DMS153 treated with DMSO at 0.1 percent for 48 hours (cell line): ENCODE results near the gene MESD.
"Not testable (repeated sequence)": the region's sequence is repeated elsewhere in the genome, so short reads cannot be mapped to it uniquely, and the experiment has no call there.

Source experiments
- DNase-seq: peaks from one replicate; lab custom pipeline; 2025; ENCODE audit not compliant: unreplicated experiment; lab: John Stamatoyannopoulos, UW

The MESD gene

DNA sequence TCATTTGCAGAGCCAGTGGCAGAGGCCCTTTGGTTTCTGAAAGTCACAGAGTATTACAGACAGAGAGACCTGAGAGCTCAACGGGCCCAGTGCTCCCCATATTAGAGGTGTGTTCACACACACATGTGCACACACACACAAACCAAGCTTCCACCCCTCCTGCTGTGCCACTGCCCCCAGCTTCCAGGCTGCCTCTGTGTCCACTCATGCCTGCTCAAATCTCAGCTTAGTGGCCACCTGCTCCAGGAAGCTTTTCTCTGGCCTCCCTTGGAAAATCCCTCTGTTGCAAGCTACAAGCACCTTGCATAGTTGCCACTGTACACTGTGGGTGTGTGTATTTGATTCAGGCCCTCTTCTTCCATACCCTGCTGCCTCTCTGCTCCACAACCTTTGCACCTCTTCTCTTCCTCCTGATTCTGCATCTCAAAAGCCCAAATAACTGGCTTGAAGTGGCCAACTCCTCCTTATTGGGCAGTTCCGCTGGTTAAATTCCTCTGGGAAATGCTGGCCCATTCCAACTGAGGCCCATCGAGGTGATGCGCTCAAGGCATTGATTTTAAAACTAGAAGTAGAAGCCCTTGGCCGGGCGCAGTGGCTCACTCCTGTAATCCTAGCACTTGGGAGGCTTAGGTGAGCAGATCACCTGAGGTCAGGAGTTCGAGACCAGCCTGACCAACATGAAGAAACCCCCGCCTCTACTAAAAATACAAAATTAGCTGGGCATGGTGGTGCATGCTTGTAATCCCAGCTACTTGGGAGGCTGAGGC is 23.0 kb downstream of the MESD start:
- no peak for DNase-seq

DNA sequence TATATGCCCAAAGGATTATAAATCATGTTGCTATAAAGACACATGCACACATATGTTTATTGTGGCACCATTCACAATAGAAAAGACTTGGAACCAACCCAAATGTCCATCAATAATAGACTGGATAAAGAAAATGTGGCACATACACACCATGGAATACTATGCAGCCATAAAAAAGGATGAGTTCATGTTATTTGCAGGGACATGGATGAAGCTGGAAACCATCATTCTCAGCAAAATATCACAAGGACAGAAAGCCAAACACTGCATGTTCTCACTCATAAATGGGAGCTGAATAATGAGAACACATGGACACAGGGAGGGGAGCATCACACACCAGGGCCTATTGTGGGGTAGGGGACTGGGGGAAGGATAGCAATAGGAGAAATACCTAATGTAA is 24.2 kb downstream of the MESD start:
- not testable (repeated sequence) for DNase-seq

DNA sequence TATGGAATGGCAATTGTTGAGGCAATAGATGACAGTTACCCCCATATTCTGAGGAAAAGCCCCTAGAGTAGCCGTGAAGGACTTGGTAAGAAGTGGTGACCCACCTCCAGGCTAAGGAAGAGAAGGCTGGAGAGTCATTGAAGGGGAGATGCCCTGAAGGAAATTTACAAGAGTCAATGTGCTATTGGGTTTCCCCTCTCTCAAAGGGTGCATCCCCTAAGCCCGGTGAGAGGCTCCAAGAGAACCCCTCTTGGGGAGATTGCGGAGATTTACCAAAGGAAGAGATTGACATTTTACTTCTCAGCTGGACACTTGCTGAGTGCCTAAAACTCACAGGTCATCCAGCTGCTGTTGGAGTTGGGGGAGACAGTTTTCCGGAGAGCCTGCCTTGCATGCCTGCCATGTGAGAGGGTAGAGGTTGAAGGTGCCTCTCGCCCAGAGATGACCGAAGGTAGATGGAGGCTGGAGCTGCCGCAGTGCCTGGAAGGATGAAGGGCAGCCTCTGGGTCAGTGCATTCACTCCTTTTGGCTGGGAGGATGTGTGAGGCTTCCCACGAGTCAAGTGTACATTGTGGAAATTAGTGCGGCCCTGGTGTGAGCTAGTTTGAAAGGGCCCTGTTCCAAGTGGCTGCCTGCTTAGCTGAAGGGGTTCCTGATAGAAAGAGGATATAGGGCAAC is 30.7 kb downstream of the MESD start:
- no peak for DNase-seq

DNA sequence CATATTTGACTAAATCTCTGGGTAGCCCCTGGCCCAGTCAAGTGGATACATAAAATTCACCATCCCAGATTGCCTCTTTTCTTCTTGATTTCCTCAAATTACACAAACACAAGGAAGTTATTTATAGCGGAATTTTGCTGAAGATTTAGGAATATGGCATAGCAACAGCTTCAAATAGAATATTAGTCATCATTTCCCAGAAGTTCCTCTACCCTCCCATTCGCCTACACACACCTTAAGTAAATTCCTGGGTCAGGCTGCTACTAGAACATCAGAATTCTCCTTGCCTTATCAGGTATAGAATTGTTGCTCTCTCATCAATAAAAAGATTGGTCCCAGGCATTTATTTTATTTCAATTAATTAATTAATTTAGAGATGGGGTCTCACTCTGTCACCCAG is 31.6 kb downstream of the MESD start:
- no peak for DNase-seq

DNA sequence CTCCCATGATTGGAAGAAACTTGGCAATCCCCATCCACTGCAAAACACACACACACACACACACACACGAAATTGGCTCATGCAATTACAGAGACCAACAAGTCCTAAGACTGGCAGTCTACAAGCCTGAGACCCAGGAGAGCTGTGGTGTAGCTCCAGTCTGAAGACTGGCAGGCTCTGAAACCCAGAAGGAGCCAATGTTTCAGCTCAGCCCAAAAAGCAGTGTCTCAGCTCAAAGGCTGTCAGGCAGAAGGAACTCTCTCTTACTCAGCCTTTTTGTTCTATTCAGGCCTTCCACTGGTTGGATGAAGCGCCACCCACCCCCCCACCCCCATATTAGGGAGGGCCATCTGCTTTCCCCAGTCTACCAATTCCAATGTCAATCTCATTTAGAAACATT is 32.1 kb downstream of the MESD start:
- no peak for DNase-seq

DNA sequence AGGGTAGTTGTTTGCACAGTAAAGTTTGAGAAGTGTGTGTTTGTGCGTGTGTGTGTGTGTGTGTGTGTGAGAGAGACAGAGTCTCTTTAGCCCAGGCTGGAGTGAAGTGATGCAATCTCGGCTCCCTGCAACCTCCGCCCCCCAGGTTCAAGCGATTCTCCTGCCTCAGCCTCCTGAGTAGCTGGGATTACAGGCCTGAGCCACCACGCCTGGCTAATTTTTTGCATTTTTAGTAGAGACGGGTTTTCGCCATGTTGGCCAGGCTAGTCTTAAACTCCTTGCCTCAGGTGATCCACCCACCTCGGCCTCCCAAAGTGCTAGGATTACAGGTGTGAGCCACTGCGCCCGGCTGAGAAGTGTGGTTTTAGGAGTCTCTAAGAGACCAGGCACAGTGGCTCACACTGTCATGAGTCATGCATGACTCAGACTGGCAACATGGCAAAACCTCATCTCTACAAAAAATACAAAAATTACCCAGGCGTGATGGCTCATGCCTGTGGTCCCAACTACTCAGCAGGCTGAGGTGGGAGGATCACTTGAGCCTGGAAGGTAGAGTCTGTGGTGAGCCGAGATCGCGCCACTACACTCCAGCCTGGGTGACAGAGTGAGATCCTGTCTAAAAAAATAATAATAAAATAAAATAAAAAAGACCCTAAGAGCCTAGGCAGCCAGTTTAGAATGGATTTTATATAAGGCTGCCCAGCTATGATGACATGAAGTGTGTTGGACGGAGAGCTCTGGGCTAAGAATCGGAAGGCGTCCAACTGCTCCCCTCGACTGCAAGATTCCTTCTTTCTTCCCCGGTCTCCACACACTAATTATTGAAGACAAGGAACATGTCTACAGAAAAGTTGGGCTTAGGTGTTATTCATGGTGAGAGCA is 33.8 kb downstream of the MESD start:
- not testable (repeated sequence) for DNase-seq

DNA sequence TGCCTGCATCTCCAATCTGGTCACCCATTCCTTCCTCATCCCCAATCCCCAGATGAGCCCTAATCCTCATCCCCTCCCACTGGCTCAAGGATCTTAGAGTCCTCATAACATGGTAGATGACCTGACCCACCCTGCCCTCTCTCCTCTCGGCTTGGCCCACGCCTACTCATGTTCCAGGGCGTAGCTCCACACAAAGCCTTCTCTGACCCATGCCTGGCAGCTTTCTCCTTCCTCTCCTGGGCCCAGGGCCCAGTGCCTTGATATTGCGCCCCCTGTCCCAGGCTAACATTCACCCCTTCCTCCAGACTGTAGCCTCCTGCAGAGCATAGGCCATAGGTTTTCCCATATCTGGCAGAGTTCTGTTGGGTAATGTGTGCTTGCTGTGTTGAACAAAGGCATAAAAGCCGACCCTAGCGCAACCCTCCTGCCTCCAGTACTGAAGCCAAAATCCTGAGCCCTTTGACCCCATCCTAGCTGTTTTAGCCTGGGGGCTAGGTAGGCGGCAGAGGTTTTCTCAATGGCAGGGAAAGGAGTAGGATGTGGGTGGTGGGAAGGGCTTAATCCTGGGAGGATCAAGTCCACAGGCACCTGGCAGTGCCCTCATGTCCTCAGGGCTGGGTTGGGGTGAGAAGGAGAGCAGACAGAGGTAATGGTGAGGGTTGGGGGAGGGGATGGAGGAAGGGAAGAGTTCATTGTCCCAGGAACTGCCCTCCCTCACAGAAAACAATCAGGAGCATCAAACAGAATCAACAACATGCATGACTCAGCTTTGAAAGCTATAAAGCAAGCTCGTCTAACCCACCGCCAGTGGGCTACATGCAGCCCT is 35.5 kb downstream of the MESD start:
- no peak for DNase-seq

DNA sequence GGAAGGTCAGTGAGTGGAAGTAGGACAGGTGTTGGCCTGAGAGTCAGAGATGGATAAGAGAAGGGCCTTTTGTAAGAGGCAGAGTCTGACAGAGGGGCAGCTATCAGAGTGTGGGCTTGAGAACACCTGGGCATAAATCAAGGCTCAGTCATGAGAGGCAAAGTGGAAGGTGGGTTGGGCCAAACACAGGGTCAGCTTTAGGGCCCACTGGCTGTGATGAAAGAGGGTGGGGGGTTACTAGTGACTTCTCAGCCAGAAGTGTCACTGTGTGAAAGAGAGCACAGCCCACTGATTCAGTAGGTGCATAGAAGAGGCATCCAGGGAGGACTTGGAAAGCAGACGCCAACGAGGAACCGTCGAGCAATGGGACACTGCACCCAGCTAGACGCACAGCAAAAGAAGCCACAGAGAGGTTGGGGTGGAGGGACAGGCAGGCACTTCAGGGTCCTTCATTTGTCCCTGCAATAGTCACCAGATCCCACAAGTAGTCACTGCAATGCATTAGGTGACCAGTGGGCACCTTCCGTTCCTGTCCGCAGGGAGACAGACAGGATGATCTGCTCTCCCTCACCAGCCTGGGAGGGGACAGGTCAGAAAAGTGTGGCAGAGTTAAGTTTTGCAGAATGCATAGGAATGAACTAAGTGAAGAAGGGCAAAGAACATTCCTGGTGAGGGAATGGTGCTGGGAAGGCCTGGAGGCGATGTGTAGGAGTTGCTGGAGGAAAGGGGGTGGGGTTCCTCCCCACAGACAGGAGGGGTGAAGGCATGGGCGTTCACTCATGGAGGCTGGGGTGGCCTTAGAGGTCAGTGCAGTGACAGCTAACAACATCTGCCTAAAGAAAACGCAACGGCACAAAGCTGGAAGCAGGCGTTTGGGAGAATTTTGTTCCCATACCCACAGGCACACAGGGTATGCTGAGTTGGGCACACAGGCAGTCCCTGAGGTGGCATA is 36.3 kb downstream of the MESD start:
- no peak for DNase-seq

DNA sequence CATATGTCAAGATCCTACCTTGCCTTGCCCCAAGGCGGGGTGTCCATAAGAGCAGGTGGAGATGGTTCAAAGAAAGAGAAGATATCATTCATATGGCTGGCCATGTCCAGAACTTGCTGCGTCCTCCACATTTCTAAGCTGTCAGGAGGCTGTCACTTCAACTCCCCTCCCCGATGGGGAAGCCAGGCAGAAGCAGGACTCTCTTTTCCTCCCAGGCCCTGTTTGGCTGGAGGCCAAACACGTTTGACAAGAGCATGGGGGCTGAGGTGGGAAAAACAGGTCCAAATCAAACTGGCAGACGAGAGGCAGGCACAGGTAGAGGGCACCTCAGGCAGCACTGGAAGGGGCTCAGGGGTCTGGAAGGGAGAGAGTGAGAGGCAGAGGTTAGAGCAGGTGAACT is 37.7 kb downstream of the MESD start:
- no peak for DNase-seq

DNA sequence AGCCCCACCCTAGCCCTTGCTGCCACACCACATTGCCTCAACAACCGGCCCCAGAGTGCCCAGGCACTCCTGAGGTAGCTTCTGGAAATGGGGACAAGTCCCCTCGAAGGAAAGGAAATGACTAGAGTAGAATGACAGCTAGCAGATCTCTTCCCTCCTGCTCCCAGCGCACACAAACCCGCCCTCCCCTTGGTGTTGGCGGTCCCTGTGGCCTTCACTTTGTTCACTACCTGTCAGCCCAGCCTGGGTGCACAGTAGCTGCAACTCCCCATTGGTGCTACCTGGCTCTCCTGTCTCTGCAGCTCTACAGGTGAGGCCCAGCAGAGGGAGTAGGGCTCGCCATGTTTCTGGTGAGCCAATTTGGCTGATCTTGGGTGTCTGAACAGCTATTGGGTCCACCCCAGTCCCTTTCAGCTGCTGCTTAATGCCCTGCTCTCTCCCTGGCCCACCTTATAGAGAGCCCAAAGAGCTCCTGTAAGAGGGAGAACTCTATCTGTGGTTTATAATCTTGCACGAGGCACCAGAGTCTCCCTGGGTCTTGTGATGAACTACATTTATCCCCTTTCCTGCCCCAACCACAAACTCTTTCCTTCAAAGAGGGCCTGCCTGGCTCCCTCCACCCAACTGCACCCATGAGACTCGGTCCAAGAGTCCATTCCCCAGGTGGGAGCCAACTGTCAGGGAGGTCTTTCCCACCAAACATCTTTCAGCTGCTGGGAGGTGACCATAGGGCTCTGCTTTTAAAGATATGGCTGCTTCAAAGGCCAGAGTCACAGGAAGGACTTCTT is 39.1 kb downstream of the MESD start:
- no peak for DNase-seq

DNA sequence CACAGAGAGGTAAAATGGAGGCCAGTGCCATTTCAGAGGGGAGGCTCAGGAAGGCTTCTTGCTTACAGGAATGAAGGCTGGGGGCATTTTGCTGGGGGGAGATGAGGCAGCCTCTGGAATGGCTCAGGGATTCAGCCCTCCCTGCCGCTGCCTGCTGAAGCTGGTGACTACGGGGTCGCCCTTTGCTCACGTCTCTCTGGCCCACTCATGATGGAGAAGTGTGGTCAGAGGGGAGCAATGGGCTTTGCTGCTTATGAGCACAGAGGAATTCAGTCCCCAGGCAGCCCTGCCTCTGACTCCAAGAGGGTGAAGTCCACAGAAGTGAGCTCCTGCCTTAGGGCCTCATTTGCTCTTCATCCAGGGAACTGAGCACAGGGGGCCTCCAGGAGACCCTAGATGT is 39.9 kb downstream of the MESD start:
- no peak for DNase-seq

DNA sequence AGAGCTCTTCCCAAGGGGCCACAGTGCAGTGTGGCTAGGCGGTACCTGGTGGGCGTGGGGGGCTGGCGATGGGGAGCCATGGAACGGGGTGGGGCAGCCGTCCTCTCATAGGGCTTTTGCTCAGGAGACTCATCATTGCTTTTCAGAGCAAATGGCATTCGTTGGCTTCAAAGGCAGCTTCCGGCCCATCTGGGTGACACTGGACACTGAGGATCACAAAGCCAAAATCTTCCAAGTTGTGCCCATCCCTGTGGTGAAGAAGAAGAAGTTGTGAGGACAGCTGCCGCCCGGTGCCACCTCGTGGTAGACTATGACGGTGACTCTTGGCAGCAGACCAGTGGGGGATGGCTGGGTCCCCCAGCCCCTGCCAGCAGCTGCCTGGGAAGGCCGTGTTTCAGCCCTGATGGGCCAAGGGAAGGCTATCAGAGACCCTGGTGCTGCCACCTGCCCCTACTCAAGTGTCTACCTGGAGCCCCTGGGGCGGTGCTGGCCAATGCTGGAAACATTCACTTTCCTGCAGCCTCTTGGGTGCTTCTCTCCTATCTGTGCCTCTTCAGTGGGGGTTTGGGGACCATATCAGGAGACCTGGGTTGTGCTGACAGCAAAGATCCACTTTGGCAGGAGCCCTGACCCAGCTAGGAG is 40.8 kb downstream of the MESD start:
- no peak for DNase-seq

DNA sequence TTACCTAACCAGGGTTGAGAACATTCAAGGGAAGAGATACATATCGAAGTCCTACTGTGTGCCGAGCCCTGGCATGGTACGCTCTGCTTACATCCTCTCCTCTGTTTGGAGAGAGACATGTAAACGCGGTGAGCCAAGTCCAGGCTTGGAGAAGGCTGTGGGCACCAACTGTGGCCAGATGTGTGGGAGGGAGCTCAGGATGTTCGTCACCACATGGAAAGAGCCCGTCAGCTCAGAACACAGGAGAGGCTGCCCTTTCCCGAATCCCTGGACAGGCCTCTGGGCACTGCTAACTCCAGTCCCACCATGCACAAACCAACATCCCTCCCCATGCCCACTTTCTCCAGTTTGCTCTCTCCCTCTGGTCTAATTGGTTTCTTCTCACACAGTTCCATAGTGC is 43.0 kb downstream of the MESD start:
- DNase-seq, result no peak

DNA sequence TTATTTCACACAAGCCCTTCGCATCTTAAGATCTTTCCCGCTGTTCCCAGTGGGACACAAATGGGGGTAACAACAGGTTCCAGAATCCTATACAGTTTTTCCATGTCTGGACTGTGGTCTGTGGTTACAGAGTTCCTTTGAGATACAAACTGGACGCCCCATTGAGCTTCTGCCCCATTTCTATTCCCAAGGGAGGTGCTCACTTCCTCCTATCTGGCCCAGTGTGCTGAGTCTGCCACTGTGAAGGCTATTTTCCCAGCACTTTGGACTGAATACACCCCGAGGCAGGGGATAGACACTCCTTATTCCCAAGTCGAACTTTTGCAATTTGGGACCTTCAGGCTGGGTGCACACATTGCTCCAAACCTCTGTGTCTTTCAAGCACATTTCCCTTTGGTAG is 44.0 kb downstream of the MESD start:
- no peak for DNase-seq

DNA sequence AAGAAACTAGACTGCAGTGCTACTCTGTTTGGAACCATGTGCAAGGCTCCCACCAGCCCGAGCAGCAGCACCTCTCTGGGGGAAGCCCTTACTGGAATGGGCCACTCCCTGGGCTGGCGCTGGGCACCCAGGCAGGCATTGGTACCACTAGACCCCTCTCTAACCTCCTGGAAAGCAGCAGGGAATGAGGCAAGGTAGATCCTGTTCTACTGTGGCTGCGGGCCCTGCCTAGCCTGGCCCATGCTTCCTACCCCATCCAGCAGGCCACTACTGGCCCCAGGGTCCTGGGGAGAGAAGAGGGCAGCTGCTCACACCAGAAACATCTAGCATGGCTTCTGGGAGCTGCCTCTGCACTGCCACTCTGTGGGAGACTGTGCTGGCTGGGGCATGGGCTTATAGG is 44.8 kb downstream of the MESD start:
- no peak for DNase-seq

DNA sequence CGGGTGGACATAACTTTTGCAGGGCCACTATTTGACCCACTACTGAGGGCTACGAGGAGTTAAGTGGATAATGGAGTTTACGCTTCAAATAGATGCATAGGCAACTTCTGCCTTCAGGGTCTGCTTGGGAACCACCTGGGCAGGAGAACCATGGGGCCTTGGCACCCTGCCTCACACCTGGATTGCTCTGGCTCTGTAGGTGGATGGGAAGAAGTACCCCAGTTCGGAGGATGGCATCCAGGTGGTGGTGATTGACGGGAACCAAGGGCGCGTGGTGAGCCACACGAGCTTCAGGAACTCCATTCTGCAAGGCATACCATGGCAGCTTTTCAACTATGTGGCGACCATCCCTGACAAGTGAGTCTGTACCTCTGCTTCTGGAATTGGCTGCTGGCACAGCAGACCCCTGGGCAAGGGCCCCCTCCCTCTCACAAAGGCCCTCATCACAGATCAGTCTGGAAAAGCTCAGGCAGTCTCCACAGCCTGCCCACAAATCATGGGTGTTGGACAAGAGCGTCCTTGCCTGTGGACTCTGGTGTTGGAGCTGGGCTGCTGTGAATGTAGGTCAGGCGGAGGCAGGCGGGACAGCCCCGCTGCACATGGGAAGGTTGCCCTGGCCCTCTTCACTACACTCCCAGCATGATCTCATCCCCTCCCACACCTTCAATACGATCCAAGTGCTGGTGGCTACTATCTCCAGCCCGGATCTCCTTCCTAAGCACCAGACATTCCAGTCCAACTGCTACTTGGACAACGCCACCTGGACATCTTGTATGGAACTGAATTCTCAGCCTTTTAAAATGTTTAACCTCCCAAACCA is 46.7 kb downstream of the MESD start:
- no peak for DNase-seq

DNA sequence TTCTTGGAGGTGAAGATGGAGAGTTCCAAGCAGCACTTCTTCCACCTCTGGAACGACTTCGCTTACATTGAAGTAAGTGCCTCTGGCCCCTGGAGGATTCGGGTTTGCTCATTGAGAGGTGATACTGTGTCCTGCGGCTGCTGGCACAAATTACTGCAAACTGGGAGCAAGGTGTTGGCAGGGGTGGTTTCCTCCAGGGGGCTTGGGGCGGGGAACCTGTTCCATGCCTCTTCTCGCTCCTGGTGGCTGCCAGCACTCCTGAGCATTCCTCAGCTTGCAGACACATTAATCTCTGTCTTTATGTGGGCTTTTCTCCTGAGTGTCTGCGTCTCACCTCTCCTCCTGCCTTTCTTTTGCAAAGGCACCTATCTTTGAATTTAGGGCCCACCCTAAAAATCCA is 47.4 kb downstream of the MESD start:
- DNase-seq, result no peak

DNA sequence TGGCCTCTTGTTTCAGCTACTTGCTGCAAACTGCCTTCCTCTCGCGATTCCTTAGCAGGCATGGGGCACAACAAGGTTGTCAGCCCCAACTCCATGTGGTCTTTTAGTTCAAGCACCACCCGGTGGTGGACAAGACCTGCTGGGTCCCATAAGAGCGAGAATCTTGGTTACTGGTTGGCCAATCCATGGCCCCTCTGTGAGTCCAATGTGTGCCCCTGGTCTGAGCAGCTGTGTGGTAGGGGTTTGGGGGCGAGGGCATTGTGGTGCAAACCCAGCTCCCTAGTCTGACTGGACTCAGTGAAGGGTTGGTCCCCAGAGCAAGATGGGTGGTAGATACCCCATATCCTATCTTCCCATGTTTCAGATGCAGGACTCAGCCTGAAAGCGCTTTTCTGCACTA is 48.8 kb downstream of the MESD start:
- no peak for DNase-seq
